Inflammatory macrophage (primary cell): Measurements from ENCODE around the gene FAM117A.
A peak's percentile ranks its signal among the peaks of the same experiment; 100 is the strongest.
"Not testable (repeated sequence)": the region's sequence is repeated elsewhere in the genome, so short reads cannot be mapped to it uniquely, and the experiment has no call there.

Experiments
- DNase-seq, 2 donors: peaks; one replicate each; pipeline ENCODE4 v3.0.0-alpha.2; 2020 to 2022

The FAM117A gene

GRCh38 chr17:49677933-49678847, 85.7 kb downstream of the FAM117A start, which contains the start of gene SPOP:
Gene SPOP (minus strand): TSS chr17:49678097. CDS start chr17:49622810, 55,287 bp downstream.
- peak; percentile 99 for DNase-seq

GRCh38 chr17:49677134-49677932, 86.6 kb downstream of the FAM117A start:
- peak; percentile 91 to 97 for DNase-seq

DNA sequence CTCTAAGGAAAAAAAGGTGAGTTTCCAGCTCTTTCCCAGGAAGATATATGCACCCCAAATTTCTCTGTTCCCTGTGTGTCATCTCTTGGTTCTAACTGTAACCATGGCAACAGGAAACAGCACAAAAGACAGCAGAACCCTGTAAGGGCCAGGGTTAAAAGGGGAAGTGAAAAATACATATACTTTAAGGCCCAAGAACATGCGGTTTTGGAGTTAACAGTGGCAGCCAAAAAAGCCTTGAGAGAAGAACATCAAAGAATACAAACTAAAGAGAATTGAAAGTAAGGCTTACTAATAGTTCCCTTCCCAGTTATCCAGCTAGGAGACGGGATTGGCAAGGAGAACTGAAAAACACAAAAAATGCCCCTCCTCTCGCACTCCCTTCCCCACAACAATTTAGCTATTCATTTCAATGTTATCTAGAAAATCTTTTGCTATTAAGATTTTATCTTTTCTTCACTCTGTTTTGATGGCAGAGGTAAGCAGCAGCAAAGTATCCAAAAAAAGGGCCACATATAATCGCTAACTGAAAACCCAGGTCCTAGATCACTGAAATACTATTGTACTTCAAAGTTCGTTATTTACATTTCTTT, 87.6 kb downstream of the FAM117A start:
- DNase-seq: peak; percentile 78 to 88

- DNase-seq: no peak
Measured at GRCh38 chr17:49674507-49674906, 89.4 kb downstream of the FAM117A start.

GRCh38 chr17:49673679-49674078, 90.3 kb downstream of the FAM117A start:
- DNase-seq: not testable (repeated sequence)

DNA sequence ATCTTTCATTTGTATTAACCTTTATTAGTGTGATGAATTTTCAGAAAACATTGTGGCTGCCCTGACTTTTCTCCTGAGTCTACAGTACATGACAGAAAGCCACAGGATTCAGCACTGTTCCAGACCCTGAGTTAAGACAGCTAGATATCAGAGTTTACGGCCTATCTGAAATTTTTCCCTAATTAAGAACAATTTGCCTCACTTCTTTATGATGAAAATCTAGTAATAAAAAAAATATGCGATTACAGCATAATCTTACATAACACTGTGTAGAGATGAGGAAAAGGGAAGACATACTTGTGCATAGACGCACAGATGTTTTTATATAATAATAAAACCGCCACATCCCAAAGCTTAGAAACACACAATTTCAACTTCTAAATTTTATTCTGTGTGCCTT, 93.3 kb downstream of the FAM117A start:
- DNase-seq: peak in 1 of 2 donors; percentile 42

DNA sequence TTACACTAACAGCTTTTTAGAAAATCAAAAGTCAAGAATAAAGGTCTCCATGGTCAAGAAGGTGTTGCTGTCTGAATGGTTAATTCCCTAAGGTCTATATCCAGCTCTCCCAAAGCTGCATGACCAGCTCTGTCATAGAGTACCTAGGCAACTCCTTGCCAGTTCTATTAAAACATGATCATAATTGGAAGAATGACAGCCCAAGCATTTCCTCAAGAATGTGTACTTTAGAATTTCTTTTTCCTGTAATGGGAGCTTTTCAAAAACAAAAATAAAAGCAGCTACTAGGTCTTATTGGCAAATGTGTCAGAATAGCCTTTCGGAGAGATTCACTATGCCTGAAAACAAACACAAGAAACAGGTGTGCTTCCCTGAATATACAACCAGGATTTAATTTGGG, 93.9 kb downstream of the FAM117A start:
- DNase-seq: no peak

- DNase-seq: no peak
Measured at GRCh38 chr17:49667854-49668253, 96.1 kb downstream of the FAM117A start.

- no peak for DNase-seq
Measured at GRCh38 chr17:49664706-49665211, 99.2 kb downstream of the FAM117A start.
